HepG2 (cell line): ENCODE results near the gene SLC15A1. TPM values are rescaled to one million over a fixed set of nuclear protein-coding genes. Genes with fewer than 3 reads are reported as not detected.

Experiments
- ATAC-seq: fragments of 200-7000 bp; cut with Tn5 transposase; 3 replicates; pipeline ENCODE4 v1.9.1; 2020; ENCODE audit warnings: mild to moderate bottlenecking, moderate library complexity
- BruUV-seq: library from RNA; stranded (reverse); fragments of 400-500 nt; replicated peaks from 2 replicates; lab custom pipeline; 2021; lab: Mats Ljungman, UMichigan
- CTCF ChIA-PET: fragments of 300-600 bp; formaldehyde crosslinking; extraction: SDS; loops from one replicate; lab custom pipeline; 2021; ENCODE audit warnings: low total read pairs, inconsistent platforms, low intra/inter-chr PET ratio; lab: Yijun Ruan, JAX
- POLR2A ChIA-PET: fragments of 350-600 bp; sonication (Branson Sonifier 250); formaldehyde crosslinking; loops from one replicate; lab custom pipeline; 2020; ENCODE audit warnings: antibody characterized with exemption, inconsistent platforms; lab: Yijun Ruan, JAX
- DNase-seq: peaks from one replicate; pipeline ENCODE4 v3.0.0-alpha.2; 2015; ENCODE audit warnings: low spot score
- FAIRE-seq: peaks from 3 replicates; lab custom pipeline; 2011; peaks lifted over from hg19 to GRCh38; lab: Jason Lieb, UNC
- H2AFZ ChIP-seq: one replicate; pipeline ENCODE4 v1.6.1; 2011; ENCODE audit warnings: low read length, inconsistent platforms
- H3K27ac ChIP-seq: fragments of 300-600 bp; 3 replicates; pipeline ENCODE4 v1.8.0; 2011; ENCODE audit warnings: mixed run types, mild to moderate bottlenecking, mixed read lengths, low read length, inconsistent platforms; ENCODE audit not compliant: insufficient read depth; ENCODE audit errors: extremely low read length
- H3K27me3 ChIP-seq, 2 experiments: fragments of 200-600 bp in 1 of 2; 2 replicates in 1 of 2; 3 replicates in 1 of 2; pipeline versions ENCODE4 v1.6.0 to v1.8.0; 2011; ENCODE audit warnings: low read length in 2 of 2, mild to moderate bottlenecking in 2 of 2, moderate library complexity in 2 of 2, inconsistent platforms in 1 of 2; ENCODE audit not compliant: insufficient read depth in 2 of 2, control insufficient read depth in 1 of 2
- H3K36me3 ChIP-seq, 2 experiments: fragments of 200-600 bp in 1 of 2; replicated peaks in 1 of 2; 2 replicates in 1 of 2; 3 replicates in 1 of 2; pipeline versions ENCODE4 v1.5.1 to v1.8.0; 2011; ENCODE audit warnings: low read length in 2 of 2, inconsistent platforms in 1 of 2; ENCODE audit not compliant: insufficient read depth in 2 of 2, control insufficient read depth in 1 of 2
- H3K4me1 ChIP-seq: 2 replicates; pipeline ENCODE4 v1.5.1; 2012; ENCODE audit warnings: low read length, inconsistent platforms; ENCODE audit not compliant: insufficient read depth
- H3K4me2 ChIP-seq: 2 replicates; pipeline ENCODE4 v1.6.0; 2011; ENCODE audit warnings: low read depth, low read length, inconsistent platforms
- H3K4me3 ChIP-seq, 3 experiments: fragments of 200-600 bp in 1 of 3; sonication (generic), shearing (Covaris generic) in 1 of 3; replicated peaks in 1 of 3; 2 replicates each; pipeline ENCODE4 v1.5.1; 2011 to 2016; ENCODE audit warnings: low read length in 3 of 3, inconsistent platforms in 2 of 3, low read depth in 2 of 3, mild to moderate bottlenecking in 2 of 3, control low read depth in 1 of 3, mixed read lengths in 1 of 3; ENCODE audit not compliant: insufficient read depth in 1 of 3
- H3K79me2 ChIP-seq: one replicate; pipeline ENCODE4 v1.6.1; 2011; ENCODE audit warnings: low read length, inconsistent platforms; ENCODE audit not compliant: insufficient read depth
- H3K9ac ChIP-seq: 2 replicates; pipeline ENCODE4 v1.6.0; 2011; ENCODE audit warnings: mild to moderate bottlenecking, low read depth, low read length, inconsistent platforms; ENCODE audit not compliant: insufficient read depth
- H3K9me3 ChIP-seq: 2 replicates; pipeline ENCODE4 v1.5.1; 2012; ENCODE audit warnings: mild to moderate bottlenecking, low read length
- H4K20me1 ChIP-seq: 2 replicates; pipeline ENCODE4 v1.6.0; 2011; ENCODE audit warnings: inconsistent platforms, mild to moderate bottlenecking, low read length, moderate library complexity; ENCODE audit not compliant: insufficient read depth
- CEBPB ChIP-seq: IDR thresholded peaks from 2 replicates; pipeline ENCODE4 v1.6.1; 2011; ENCODE audit warnings: low read depth, low read length, improper control_type of control experiment, borderline replicate concordance
- CHD2 ChIP-seq: IDR thresholded peaks from 2 replicates; pipeline ENCODE4 v1.6.1; 2011; ENCODE audit warnings: low read depth, low read length, improper control_type of control experiment
- EHMT2 ChIP-seq: fragments of 200-600 bp; sonication (generic); IDR thresholded peaks from 2 replicates; pipeline ENCODE4 v1.7.0; 2017; ENCODE audit warnings: antibody characterized with exemption, low read depth, low read length, borderline replicate concordance
- FOXA1 ChIP-seq, 2 experiments: fragments of 450-650 bp in 1 of 2; sonication (generic) in 1 of 2; formaldehyde crosslinking in 1 of 2; IDR thresholded peaks; 2 replicates each; pipeline versions ENCODE4 v1.4.0 to v1.6.1; 2016 to 2020; ENCODE audit warnings: missing genetic modification reagents in 1 of 2
- KAT2B ChIP-seq: fragments of 150-350 bp; IDR thresholded peaks from 2 replicates; pipeline ENCODE4 v1.6.1; 2014; ENCODE audit warnings: low read depth, low read length, borderline replicate concordance
- MED8 ChIP-seq: sonication (generic); formaldehyde crosslinking; IDR thresholded peaks from 2 replicates; pipeline ENCODE4 v1.8.1; 2023; ENCODE audit warnings: mild to moderate bottlenecking, missing genetic modification reagents; ENCODE audit not compliant: insufficient replicate concordance
- NBN ChIP-seq: fragments of 450-650 bp; conservative IDR thresholded peaks from 2 replicates; pipeline ENCODE4 v1.6.1; 2017
- RFXANK ChIP-seq: IDR thresholded peaks from 2 replicates; pipeline ENCODE4 v1.6.1; 2016
- SAP130 ChIP-seq: IDR thresholded peaks from 2 replicates; pipeline ENCODE4 v1.6.1; 2016; ENCODE audit warnings: low read depth
- SMARCC2 ChIP-seq: fragments of 450-650 bp; IDR thresholded peaks from 2 replicates; pipeline ENCODE4 v1.6.1; 2017; ENCODE audit warnings: antibody characterized with exemption, mild to moderate bottlenecking
- TBL1XR1 ChIP-seq: fragments of 150-350 bp; IDR thresholded peaks from 2 replicates; pipeline ENCODE4 v1.6.1; 2014; ENCODE audit warnings: borderline replicate concordance, low read length; ENCODE audit not compliant: partially characterized antibody
- ZFP36L2 ChIP-seq: sonication (generic); formaldehyde crosslinking; IDR thresholded peaks from 2 replicates; pipeline ENCODE4 v1.4.0; 2020; ENCODE audit warnings: missing genetic modification reagents
- ZNF101 ChIP-seq: sonication (generic); formaldehyde crosslinking; IDR thresholded peaks from 2 replicates; pipeline ENCODE4 v1.4.0; 2020; ENCODE audit warnings: mild to moderate bottlenecking, low read depth, missing genetic modification reagents, borderline replicate concordance
- ZNF160 ChIP-seq: sonication (generic); formaldehyde crosslinking; IDR thresholded peaks from 2 replicates; pipeline ENCODE4 v1.8.0; 2022; ENCODE audit warnings: mild to moderate bottlenecking, inconsistent platforms, missing genetic modification reagents
- ZSCAN21 ChIP-seq: sonication (generic); formaldehyde crosslinking; IDR thresholded peaks from 2 replicates; pipeline ENCODE4 v1.8.0; 2022; ENCODE audit warnings: mild to moderate bottlenecking, missing genetic modification reagents, moderate library complexity, borderline replicate concordance
- WGBS: methylation state at CpG from one replicate; pipeline ENCODE4 v1.1.6; 2017; ENCODE audit warnings: low lambda C conversion rate; 5-methylcytosine and 5-hydroxymethylcytosine counted together
- in situ Hi-C: cut with HindIII; loops from 2 replicates; pipeline ENCODE4 v1.10.0; 2017; ENCODE audit warnings: low pct_unique_long_range_greater_than_20kb; ENCODE audit not compliant: extremely low pct_ligation_motif_present
- intact Hi-C: fragments of 100-400 bp; cut with micrococcal nuclease; formaldehyde crosslinking; loops from one replicate; pipeline ENCODE4 v1.10.0; 2022; ENCODE audit not compliant: unreplicated experiment
- polyA plus RNA-seq, 8 experiments: library from polyadenylated mRNA; depleted of rRNA in 3 of 8; stranded (reverse) in 7 of 8; unstranded in 1 of 8; fragments of >200 nt; fragmentation: Illumina TruSeq in 4 of 8; extraction: Trizol in 4 of 8; gene quantifications; 2 replicates each; pipeline versions ENCODE4 v1.2.1 to v1.2.3, GENCODE V29; 2011 to 2016; ENCODE audit warnings: low read depth in 4 of 8, missing spikeins in 1 of 8, mixed read lengths in 1 of 8; ENCODE audit not compliant: insufficient read depth in 1 of 8
- total RNA-seq, 5 experiments: library from RNA; depleted of rRNA; stranded (reverse); fragments of >200 nt; fragmentation: Illumina TruSeq; extraction: Trizol; gene quantifications; 2 replicates each; pipeline ENCODE4 v1.2.3, GENCODE V29; 2016; ENCODE audit warnings: low read depth in 1 of 5
- TF ChIP-seq, protein P1 (sequence below): sonication (generic); formaldehyde crosslinking; IDR thresholded peaks from 2 replicates; pipeline ENCODE4 v1.5.0; 2020; ENCODE audit warnings: mild to moderate bottlenecking, missing genetic modification reagents

Gene SLC15A1
- total and polyA plus RNA-seq, 2 of the 13 experiments (the other 11 are each of a cell fraction or from before 2014, with no cell fraction given): 0.17 to 0.20 TPM

DNA sequence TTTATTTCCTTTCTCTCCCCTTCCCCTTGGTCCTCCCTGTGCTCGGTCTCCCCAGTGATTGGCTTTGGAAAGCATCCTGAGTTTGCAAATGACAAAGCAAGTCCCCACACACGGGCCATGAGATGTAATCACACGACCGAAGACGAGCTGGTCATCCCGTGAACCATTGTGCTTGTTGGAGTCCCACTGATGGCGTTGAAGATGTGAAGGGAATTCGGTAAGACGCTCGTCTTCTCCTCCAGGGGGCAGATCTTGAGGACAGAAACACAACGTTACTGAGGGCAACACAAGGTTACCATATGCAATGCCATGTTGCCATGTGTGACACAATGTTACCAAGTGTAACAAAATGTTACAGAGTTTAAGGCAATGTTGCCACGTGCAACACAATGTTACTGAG is 42.0 kb upstream of the SLC15A1 start:
- DNase-seq (no peak), FAIRE-seq (no peak), ATAC-seq (no peak)
- H3K79me2 ChIP-seq: no peaks in the 10 kb centered on the region
- no peak overlapping the region for H3K27ac ChIP-seq
- H3K4me1 ChIP-seq: peaks cover 9% of the 10 kb centered on the region
- intact Hi-C loops: no loop called here
- no peaks in the 10 kb centered on the region for H4K20me1 ChIP-seq
- ChIA-PET POLR2A (no interaction called here), CTCF (no interaction called here)
- no peaks in the 10 kb centered on the region for H3K9me3 ChIP-seq
- in situ Hi-C loops: no loop called here
- 88% methylated on average over 12 of the region's 12 CpGs for WGBS
- H2AFZ ChIP-seq: no peak overlapping the region
- TF ChIP-seq MED8 (CRISPR knock-in tag) (no peak), FOXA1 (IDR thresholded peaks at IDR 0.05) (no peak), FOXA1 (CRISPR knock-in tag; IDR thresholded peaks at IDR 0.05) (no peak), ZFP36L2 (CRISPR knock-in tag) (no peak), CHD2 (no peak), SAP130 (CRISPR knock-in tag) (no peak), SMARCC2 (no peak), NBN (no peak), ZSCAN21 (CRISPR knock-in tag) (no peak), KAT2B (no peak), CEBPB (no peak), ZNF101 (no peak), RFXANK (no peak), TBL1XR1 (no peak), ZNF160 (no peak), EHMT2 (no peak)
- TF ChIP-seq, protein P1, sequence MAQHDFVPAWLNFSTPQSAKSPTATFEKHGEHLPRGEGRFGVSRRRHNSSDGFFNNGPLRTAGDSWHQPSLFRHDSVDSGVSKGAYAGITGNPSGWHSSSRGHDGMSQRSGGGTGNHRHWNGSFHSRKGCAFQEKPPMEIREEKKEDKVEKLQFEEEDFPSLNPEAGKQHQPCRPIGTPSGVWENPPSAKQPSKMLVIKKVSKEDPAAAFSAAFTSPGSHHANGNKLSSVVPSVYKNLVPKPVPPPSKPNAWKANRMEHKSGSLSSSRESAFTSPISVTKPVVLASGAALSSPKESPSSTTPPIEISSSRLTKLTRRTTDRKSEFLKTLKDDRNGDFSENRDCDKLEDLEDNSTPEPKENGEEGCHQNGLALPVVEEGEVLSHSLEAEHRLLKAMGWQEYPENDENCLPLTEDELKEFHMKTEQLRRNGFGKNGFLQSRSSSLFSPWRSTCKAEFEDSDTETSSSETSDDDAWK (CRISPR knock-in tag): no peak
- H3K36me3 ChIP-seq: no peaks in the 10 kb centered on the region
- no TSS peak for BruUV-seq
- H3K4me2 ChIP-seq: no peak overlapping the region
- H3K27me3 ChIP-seq: no peaks in the 10 kb centered on the region
- no peak overlapping the region for H3K9ac ChIP-seq
- no peak overlapping the region for H3K4me3 ChIP-seq
